HL-60 (cell line): Measurements from ENCODE around the gene SCAMP2.

Source experiments
- DNase-seq, 2 experiments: peaks; one replicate each; pipeline ENCODE4 v3.0.0-alpha.2; 2010 to 2020; ENCODE audit warnings: low read depth in 1 of 2, low spot score in 1 of 2
- H3K27ac ChIP-seq: fragments of 250-450 bp; sonication (Bioruptor Pico); replicated peaks from 2 replicates; pipeline ENCODE4 v1.5.1; 2020; ENCODE audit warnings: mild to moderate bottlenecking, moderate library complexity
- H3K27me3 ChIP-seq: fragments of 250-450 bp; sonication (Bioruptor Pico); 2 replicates; pipeline ENCODE4 v1.5.1; 2021; ENCODE audit warnings: mild to moderate bottlenecking, moderate library complexity; ENCODE audit not compliant: insufficient read depth, poor library complexity, severe bottlenecking
- H3K4me3 ChIP-seq: replicated peaks from 2 replicates; pipeline ENCODE4 v1.5.1; 2011; ENCODE audit warnings: mild to moderate bottlenecking, control low read depth, low read length; ENCODE audit not compliant: insufficient read depth
- GABPA ChIP-seq: IDR thresholded peaks from 2 replicates; pipeline ENCODE4 v1.6.1; 2012; ENCODE audit warnings: low read depth
- POLR2AphosphoS5 ChIP-seq: IDR thresholded peaks from 2 replicates; pipeline ENCODE4 v1.6.1; 2012; ENCODE audit warnings: low read depth
- SPI1 ChIP-seq: IDR thresholded peaks from 2 replicates; pipeline ENCODE4 v1.6.1; 2012; ENCODE audit warnings: low read depth, mild to moderate bottlenecking, borderline replicate concordance
- TF ChIP-seq, protein P1 (sequence below): IDR thresholded peaks from one replicate; pipeline ENCODE4 v1.5.1; 2011; ENCODE audit warnings: low read length, control low read depth, inconsistent platforms; ENCODE audit not compliant: insufficient read depth
- TF ChIP-seq, protein P2 (sequence below): IDR thresholded peaks from 2 replicates; pipeline ENCODE4 v1.6.1; 2012; ENCODE audit warnings: low read depth; ENCODE audit not compliant: insufficient replicate concordance

SCAMP2 gene

DNA sequence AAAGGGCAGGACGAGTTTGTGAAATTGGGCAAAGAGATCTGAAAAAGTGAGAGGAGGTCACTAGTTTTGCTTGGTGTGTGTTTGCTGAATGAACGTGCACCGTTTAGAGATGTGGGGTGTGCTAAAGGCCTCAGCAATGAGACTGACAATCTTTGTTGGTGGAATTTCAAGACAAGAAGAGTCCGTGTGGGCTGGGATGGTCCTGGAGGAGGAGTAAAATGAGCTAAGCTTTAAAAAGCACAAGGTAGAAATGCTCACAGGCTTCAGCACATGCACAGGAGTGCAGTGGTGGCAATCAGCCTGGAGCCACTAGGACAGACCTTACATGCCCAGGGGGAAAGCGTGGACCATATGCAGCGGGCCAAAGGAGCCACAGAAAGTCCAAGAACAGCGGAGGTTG is 48.2 kb downstream of the SCAMP2 start:
- Histone ChIP-seq H3K27ac (no peak overlapping the region), H3K27me3 (peaks cover 16% of the 10 kb centered on the region), H3K4me3 (no peak overlapping the region)
- TF ChIP-seq SPI1 (no peak), POLR2AphosphoS5 (no peak), GABPA (no peak)
- TF ChIP-seq, protein P1, sequence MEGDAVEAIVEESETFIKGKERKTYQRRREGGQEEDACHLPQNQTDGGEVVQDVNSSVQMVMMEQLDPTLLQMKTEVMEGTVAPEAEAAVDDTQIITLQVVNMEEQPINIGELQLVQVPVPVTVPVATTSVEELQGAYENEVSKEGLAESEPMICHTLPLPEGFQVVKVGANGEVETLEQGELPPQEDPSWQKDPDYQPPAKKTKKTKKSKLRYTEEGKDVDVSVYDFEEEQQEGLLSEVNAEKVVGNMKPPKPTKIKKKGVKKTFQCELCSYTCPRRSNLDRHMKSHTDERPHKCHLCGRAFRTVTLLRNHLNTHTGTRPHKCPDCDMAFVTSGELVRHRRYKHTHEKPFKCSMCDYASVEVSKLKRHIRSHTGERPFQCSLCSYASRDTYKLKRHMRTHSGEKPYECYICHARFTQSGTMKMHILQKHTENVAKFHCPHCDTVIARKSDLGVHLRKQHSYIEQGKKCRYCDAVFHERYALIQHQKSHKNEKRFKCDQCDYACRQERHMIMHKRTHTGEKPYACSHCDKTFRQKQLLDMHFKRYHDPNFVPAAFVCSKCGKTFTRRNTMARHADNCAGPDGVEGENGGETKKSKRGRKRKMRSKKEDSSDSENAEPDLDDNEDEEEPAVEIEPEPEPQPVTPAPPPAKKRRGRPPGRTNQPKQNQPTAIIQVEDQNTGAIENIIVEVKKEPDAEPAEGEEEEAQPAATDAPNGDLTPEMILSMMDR = no peak
- TF ChIP-seq, protein P2, sequence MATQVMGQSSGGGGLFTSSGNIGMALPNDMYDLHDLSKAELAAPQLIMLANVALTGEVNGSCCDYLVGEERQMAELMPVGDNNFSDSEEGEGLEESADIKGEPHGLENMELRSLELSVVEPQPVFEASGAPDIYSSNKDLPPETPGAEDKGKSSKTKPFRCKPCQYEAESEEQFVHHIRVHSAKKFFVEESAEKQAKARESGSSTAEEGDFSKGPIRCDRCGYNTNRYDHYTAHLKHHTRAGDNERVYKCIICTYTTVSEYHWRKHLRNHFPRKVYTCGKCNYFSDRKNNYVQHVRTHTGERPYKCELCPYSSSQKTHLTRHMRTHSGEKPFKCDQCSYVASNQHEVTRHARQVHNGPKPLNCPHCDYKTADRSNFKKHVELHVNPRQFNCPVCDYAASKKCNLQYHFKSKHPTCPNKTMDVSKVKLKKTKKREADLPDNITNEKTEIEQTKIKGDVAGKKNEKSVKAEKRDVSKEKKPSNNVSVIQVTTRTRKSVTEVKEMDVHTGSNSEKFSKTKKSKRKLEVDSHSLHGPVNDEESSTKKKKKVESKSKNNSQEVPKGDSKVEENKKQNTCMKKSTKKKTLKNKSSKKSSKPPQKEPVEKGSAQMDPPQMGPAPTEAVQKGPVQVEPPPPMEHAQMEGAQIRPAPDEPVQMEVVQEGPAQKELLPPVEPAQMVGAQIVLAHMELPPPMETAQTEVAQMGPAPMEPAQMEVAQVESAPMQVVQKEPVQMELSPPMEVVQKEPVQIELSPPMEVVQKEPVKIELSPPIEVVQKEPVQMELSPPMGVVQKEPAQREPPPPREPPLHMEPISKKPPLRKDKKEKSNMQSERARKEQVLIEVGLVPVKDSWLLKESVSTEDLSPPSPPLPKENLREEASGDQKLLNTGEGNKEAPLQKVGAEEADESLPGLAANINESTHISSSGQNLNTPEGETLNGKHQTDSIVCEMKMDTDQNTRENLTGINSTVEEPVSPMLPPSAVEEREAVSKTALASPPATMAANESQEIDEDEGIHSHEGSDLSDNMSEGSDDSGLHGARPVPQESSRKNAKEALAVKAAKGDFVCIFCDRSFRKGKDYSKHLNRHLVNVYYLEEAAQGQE = no peak
- no peak for DNase-seq

DNA sequence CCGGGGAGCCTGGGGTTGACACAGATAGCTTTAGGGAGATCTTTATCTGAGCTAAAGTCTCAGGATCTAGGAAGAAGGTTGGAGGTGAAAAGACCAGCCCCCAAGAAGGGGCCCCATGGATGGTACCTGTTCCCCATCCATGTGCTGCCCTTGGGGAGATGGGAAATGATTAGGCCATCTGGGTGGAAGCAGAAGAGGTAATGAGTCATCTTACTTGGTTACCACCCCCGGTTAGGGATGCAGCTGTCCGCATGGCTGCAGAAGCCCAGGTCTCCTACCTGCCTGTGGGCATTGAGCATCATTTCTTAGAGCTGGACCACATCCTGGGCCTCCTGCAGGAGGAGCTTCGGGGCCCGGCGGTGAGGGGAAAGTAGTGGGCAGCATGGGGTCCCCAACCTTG is 49.8 kb downstream of the SCAMP2 start:
- Histone ChIP-seq H3K27ac (no peak overlapping the region), H3K4me3 (no peak overlapping the region), H3K27me3 (peaks cover 16% of the 10 kb centered on the region)
- no peak for DNase-seq
- TF ChIP-seq, protein P1 = no peak
- TF ChIP-seq SPI1 (no peak), GABPA (no peak)

DNA sequence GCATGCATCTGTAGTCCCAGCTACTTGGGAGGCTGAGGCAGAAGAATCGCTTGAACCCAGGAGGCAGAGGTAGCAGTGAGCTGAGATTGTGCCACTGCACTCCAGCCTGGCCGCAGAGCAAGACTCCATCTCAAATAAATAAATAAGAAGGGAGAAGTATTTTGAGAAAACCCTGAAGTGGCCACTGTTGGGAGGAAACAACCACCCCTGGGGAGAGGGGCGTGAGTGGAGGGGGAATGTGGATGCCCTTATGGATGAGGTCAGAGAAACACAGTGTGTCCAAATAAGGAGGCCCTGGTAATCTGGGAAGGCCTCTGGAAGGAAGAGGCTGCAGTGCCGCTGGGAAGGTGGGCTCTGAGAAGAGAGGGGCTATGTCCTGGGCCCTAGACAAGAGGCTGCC is 50.9 kb downstream of the SCAMP2 start:
- peaks cover 13% of the 10 kb centered on the region for H3K27me3 ChIP-seq
- no peak for DNase-seq
- H3K27ac ChIP-seq = no peak overlapping the region
- H3K4me3 ChIP-seq = no peak overlapping the region
- no peak for TF ChIP-seq GABPA
- TF ChIP-seq SPI1 = no peak
- TF ChIP-seq POLR2AphosphoS5 = no peak
- TF ChIP-seq, protein P2 = no peak
- TF ChIP-seq, protein P1 = no peak

DNA sequence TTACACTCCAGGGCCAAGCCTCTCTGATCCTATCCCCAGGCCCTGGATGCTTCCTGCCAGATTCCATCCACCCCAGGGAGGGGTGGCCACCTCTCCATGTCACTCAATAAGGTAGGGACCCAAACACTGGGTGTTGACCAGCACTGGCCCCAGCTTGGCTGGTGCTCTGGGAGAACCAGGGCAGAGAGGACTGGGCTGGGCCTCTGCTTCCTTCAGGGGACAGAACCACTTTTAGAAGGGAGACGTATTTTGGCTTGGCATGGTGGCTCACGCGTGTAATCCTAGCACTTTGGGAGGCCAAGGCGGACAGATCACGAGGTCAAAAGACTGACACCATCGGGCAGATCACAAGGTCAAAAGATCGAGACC is 51.4 kb downstream of the SCAMP2 start:
- TF ChIP-seq POLR2AphosphoS5 = no peak
- no peak for TF ChIP-seq GABPA
- H3K4me3 ChIP-seq = no peak overlapping the region
- no peak overlapping the region for H3K27ac ChIP-seq
- no peak for DNase-seq
- peaks cover 8% of the 10 kb centered on the region for H3K27me3 ChIP-seq
